ENCODE measurements around the gene USP49.
"Not testable (repeated sequence)": the region's sequence is repeated elsewhere in the genome, so short reads cannot be mapped to it uniquely, and the experiment has no call there.

GRCh38 chr6:41811946-41812345 is 83.2 kb downstream of the USP49 start:
- not testable (repeated sequence) for TF ChIP-seq CTCF (IDR thresholded peaks at IDR 0.05 in 4 of 5, conservative IDR thresholded peaks at IDR 0.05 in 1 of 5); POLR2A (IDR thresholded peaks at IDR 0.05)
